ENCODE results near the gene LRP3.
"Not testable (repeated sequence)": the region's sequence is repeated elsewhere in the genome, so short reads cannot be mapped to it uniquely, and the experiment has no call there.

LRP3 gene, protein sequence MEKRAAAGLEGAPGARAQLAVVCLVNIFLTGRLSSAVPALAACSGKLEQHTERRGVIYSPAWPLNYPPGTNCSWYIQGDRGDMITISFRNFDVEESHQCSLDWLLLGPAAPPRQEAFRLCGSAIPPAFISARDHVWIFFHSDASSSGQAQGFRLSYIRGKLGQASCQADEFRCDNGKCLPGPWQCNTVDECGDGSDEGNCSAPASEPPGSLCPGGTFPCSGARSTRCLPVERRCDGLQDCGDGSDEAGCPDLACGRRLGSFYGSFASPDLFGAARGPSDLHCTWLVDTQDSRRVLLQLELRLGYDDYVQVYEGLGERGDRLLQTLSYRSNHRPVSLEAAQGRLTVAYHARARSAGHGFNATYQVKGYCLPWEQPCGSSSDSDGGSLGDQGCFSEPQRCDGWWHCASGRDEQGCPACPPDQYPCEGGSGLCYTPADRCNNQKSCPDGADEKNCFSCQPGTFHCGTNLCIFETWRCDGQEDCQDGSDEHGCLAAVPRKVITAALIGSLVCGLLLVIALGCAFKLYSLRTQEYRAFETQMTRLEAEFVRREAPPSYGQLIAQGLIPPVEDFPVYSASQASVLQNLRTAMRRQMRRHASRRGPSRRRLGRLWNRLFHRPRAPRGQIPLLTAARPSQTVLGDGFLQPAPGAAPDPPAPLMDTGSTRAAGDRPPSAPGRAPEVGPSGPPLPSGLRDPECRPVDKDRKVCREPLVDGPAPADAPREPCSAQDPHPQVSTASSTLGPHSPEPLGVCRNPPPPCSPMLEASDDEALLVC

DNA sequence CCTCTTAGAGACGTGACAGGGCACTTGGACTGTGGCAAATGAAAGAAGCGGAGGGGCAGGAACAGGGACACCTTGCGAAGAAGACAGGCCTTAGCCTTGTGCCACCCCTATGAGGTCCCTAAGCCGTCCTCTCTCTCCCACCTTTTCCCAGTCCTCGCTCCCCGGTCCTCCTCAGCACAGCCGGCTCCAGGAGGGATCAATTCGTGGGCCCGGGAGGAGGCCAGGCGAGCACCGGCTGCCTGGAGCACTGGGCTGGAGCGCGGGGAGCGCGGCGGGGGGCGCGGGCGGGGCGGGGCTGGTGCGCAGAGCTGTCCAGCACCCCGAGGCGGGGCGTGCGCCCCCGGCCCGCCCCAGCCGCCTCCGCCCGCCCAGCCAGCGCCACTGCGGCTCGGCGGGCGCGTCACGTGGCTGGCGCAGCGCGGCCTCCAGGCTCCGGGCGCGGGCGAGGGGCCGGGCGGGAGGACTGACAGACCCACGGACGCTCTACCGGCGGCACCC is at the start of gene LRP3:
TSS of gene LRP3 (plus strand) at position 466 of the 498 bp plus-strand sequence. CDS start 456 bp downstream, outside the sequence.
- DNase-seq = no peak

DNA sequence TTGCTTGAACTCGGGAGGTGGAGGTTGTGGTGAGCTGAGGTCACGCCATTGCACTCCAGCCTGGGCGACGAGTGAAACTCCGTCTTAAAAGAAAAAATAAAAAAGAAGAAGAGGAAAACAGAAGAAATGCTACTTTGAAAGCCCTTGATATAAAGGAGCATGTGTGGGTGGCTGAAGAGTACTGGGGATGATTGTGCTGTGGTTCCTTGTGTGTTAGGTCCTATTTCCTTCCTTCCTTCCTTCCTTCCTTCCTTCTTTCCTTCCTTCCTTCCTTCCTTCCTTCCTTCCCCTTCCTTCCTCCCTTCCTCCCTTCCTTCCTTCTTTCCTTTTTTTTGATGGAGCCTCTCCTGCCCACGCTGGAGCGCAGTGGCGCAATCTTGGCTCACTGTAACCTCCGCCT is 47.9 kb upstream of the LRP3 start:
- no peak for DNase-seq

DNA sequence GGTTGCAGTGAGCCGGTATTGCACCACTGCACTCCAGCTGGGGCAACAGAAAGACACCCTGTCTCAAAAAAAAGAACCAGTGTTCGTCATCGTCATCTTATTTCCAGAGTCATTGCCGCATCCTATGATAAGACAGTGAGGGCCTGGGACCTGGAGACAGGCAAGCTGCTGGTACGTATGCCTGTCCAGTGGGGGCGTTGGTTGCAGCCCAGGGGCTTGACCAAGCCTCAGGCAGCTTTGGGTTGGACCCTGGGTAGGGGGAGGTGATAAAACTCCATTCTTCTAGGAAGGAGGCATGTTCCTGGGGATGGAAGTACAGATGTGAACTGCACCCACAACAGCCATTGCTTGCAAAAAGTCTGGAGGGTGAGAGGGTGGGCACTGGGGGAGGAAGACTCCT is 46.6 kb upstream of the LRP3 start:
- no peak for DNase-seq

DNA sequence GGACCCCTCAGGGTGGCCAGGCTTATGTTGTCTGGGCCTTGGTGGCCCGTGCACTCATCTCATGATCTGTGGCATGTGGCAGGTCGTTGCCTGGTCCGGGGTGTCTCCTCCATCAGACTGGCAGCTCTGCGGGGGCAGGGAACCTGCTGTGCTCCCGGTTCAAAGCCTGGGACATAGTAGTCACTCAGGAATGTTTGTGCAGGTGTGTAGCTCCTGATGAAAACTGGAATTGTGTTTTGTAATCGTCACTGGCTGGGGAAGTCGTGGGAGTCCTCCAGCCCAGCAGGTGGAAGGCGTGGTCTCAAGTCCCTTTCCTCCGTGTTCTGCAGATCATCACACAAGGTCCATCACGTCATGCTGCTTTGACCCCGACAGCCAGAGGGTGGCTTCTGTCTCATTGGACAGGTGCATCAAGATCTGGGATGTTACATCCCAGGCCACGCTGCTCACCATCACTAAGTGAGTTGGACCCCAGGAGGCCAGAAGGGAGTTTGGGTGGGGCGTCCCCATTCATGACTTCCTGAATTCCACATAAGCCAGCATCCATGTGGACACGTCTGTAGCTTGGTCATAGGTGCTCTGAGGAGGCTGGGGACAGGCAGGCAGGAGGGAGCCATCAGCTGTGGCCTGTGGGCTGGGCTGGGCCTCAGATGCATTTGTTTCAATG is 43.1 kb upstream of the LRP3 start:
- DNase-seq = no peak

DNA sequence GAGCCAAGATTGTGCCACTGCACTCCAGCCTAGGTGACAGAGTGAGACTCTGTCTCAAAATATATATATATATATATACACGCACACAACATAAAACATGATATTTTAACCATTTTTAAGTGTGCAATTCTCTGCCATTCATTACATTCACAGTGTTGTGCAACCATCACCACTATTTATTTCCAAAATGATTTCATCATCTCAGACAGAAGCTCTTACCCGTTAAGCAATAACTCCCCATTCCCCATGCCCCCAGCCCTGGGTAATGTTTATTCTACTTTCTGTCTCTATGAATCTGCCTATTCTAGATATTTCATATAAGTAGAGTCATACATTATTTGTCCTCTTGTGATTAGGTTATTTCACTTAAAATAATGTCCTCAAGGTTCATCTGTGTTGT is 42.0 kb upstream of the LRP3 start:
- no peak for DNase-seq

DNA sequence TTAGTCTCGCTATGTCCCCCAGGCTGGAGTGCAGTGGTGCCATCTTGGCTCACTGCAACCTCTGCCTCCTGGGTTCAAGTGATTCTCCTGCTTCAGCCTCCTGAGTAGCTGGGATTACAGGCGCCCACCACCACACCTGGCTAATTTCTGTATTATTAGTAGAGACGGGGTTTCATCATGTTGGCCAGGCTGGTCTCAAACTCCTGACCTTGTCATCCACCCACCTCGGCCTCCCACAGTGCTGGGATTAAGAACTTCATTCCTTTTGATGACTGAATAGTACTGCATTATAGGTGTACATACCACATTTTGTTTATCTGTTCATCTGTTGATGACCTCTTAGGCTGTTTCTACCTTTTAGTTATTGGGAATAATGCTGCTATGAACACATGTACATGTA is 41.5 kb upstream of the LRP3 start:
- DNase-seq = not testable (repeated sequence)

DNA sequence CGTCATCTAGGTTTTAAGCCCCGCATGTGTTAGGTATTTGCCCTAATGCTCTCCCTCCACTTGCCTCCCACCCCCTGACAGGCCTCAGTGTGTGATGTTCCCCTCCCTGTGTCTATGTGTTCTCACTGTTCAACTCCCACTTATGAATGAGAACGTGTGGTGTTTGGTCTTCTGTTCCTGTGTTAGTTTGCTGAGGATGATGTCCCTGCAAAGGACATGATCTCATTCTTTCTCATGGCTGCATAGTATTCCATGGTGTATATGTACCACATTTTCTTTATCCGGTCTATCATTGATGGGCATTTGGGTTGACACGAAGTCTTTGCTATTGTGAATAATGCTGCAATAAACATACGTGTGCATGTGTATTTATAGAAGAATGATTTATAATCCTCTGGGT is 39.8 kb upstream of the LRP3 start:
- DNase-seq = not testable (repeated sequence)

DNA sequence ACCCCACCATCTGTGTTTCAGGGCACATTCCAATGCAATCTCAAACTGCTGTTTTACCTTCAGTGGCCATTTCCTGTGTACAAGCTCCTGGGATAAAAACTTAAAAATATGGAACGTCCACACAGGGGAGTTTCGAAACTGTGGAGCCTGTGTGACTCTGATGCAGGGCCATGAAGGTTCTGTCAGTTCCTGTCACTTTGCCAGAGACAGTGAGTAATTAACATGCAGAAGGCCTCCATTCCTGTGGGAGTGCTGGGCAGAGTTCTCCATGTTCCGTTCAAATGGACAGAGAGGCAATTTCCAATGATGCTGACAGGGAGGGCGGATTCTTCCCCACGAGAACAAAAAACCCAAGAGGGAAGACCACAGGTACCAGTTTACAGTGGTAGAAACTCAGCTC is 37.8 kb upstream of the LRP3 start:
- DNase-seq = no peak

DNA sequence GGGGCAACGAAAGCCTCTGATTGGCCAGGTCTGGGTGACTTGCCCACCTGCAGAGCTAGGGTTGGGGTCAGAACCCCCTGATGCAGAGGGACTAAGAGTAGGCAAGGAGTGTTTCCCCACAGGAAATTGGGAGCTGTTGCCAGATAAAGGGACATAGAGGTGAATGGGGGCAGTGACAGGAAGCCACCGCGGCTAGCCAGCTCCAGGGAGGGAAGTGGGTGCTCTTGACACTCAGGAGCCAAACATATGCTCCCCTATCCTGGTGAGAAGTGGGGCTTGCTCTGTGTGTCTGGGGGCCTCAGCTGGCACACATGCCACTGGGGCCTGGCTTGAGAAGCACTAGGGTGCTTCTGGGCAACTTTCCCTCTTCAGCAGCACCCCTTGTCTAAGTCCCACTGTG is 36.2 kb upstream of the LRP3 start:
- DNase-seq = no peak

DNA sequence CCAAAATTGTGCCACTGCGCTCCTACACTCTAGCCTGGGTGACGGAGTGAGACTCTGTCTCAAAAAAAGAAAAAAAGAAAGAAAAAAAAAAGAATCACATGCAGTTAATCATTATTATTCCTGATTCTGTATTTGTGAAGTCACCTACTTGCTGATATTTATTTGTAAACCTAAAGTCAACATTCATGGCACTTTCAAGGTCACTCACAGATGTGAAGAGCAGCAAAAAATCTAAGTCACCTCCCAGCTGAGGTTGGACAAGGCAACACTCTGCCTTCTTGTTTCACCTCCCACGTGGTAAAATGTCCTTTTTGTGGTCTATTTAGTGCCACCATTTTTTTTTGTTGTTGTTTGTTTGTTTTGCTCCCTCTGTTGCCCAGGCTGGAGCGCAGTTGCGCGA is 35.8 kb upstream of the LRP3 start:
- no peak for DNase-seq

DNA sequence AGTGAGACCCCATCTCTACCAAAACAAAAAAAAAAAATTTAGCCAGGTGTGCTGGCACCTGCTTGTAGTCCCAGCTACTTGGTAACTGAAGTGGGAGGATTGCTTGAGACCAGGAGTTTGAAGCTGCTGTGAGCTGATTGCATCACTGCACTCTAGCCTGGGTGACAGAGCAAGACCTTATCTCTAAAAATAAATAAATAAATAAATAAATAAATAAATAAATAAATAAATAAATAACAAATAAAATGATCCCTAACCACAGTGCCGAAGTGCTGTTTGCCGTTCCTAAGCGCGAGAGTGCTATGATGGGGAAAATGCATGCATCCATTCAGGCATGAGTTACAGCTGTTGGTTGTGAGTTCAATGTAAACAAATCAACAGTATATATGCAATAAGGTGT is 35.0 kb upstream of the LRP3 start:
- no peak for DNase-seq

DNA sequence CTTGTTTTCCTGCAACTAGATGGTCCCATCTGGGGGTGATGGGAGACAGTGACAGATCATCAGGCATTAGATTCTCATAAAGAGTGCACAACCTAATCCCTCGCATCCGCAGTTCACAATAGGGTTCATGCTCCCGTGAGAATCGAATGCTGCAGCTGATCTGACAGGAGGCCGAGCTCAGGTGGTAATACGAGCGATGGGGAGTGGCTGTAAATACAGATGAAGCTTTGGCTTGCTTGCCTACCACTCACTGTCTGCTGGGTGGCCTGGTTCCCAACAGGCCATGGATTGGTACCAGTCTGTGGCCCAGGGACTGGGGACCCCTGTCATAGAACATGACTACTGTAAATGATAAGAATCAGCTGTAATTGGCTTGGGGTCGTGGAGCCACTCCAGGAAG is 34.2 kb upstream of the LRP3 start:
- DNase-seq = no peak

DNA sequence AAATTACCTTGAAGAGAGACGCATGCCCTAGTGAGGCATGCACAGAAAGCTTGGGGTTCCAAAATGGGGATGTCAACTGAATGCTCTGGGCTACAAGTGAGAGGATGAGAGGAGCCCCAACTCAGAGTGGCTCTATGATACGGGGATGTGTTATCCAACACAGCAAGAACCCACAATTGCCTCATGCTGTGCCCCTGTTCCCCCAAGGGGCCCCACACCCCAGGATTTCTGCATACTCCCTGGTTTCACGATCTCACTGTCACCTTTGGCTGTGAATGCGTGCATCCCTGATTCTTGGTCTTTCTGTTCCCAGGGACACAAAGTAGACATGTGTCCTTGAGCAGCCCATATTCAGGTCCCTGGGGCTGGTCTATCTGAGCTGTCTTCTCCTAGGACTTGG is 32.9 kb upstream of the LRP3 start:
- no peak for DNase-seq

DNA sequence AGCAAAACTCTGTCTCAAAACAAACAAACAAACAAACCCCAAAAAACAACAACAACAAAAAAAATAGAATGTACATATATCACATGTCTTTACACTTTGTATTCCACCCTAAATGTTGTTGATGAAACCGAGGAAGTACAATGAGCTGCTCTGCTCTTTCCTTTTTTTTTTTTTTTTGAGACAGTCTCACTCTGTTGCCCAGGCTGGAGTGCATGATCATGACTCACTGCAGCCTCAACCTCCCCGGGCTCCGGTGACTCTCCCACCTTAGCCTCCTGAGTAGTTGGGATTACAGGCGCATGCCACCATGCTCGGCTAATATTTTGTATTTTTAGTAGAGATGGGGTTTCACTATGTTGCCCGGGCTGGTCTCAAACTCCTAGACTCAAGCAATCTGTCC is 30.6 kb upstream of the LRP3 start:
- DNase-seq = no peak

DNA sequence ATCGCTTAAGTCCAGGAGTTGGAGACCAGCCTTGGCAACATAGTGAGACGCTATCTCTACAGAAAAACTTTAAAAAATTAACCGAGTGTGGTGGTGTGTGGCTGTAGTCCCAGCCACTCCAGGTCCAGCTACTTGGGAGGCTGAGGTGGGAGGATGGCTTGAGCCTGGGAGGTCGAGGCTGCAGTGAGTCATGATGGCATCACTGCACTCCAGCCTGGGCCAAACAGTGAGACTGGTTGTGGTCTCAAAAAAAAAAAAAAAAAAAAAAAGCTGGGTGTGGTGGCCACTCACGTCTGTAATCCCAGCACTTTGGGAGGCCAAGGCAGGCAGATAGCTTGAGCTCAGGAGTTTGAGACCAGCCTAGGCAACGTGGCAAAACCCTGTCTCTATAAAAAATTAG is 28.1 kb upstream of the LRP3 start:
- not testable (repeated sequence) for DNase-seq

DNA sequence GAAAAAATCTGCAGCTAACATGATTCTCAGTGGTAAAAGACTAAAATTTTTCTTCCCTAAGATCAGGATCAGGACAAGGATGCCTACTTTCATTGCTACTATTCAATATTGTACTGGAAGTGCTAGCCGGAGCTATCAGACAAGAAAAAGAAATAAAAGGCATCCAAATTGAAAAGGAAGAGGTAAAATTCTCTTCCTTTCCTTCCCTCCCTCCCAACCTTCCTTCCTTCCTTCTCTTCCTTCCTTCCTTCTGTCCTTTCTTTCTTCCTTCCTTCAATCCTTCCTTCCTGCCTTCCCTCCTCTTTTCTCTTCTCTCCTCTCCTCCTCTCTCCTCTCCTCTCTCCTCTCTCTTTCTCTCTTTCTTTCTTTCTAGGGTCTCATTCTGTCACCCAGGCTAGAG is 26.7 kb upstream of the LRP3 start:
- no peak for DNase-seq

DNA sequence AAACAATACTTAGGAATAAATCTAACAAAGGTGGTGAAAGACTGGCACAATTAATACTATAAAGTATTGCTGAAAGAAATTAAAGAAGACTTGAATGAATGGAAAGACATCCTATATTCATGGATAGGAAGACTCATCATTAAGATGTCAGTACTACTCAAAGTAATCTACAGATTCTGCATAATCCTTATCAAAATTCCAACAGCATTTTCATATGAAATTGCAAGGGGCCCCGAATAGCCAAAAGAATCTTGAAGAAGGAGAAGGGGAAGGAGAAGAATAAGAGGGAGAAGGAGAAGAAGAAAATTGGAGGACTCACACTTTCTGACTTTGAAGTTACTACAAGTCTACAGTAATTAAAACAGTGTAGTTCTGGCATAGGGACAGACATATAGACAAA is 25.6 kb upstream of the LRP3 start:
- no peak for DNase-seq

DNA sequence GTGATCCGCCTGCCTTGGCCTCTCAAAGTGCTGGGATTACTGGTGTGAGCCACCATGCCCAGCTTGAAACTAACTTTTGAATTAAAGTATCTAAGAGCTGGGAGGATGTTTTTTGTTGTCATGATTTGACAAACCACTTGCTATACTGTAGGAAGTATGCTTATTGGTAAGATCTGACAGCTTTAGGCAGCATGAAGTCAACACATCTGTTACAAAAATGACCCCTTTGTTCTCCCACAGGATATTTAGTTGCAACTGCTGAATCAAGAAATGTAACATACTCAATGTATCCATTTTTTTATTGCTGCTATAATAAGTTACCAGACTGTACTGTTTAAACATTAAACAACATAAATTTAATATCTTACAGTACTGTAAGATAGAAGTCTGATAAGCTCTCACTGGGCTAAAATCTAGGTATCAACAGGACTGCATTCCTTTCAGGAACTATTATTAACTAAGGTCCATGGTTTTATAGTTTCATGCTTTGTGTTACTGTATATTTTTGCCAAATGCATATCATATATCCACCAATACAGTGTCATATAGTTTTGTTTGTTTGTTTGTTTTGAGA is 22.8 kb upstream of the LRP3 start:
- no peak for DNase-seq

DNA sequence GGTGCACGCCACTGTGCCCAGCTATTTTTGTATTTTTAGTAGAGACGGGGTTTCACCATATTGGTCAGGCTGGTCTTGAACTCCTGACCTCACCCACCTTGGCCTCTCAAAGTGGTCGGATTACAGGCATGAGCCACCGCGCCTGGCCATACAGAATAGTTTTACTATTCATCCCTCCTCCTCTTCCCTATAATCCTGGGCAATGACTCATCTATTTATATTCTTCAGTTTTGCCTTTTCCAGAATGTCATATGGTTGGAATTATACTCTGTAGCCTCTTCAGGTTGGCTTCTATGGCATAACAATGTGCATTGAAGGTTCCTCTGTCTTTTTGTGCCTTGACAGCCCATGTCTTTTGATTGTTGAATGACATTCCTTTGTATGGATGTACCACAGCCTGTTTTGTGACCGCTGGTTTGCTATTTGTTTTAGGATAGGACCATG is 22.2 kb upstream of the LRP3 start:
- no peak for DNase-seq

DNA sequence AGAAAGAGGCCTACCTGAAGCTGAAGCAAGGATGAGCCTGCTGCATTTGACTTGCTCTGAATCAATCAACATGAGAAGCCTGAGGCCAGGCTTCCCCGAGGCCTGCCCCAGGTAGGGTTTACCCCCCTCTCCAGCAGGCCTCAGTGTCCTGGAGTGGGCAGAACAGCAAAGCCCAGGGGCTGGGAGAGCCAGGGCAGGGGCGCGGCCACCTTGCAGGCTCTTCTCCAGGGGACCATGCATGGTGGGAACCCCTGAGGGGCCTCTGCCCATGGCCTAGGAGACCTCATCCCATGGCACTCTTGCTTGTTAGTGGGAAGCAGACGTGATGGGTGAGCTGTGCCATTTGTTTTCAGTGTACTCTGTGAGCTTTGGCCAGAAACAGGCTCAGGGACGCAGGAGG is 19.9 kb upstream of the LRP3 start:
- no peak for DNase-seq

DNA sequence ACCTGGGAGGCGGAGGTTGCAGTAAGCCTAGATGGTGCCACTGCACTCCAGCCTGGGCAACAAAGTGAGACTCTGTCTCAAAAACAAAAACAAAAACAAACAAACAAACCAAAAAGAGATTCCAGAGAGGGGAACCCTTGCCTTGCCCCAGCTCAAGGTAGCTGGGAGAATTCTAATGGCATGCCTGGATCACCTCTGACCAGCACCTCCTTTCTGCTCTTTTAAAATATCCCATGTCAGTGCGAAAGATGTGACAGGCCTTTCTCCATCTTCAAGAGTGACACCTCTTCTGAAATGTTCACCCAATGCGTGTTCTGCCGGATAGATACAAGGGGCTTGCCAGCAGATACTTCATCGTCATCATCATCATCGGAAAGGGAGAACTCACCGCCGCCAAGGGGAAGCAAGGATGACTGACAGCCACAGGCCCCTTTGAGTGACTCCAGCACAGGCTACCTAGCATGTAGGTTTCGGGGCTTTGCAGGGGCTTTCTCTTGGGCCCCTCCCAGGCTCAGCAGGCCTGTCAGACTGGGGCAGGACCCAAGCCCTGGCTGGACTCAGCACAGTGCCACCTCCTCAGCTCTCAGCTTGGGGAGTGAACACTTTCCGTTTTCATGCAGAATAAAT is 18.9 kb upstream of the LRP3 start:
- DNase-seq = no peak

DNA sequence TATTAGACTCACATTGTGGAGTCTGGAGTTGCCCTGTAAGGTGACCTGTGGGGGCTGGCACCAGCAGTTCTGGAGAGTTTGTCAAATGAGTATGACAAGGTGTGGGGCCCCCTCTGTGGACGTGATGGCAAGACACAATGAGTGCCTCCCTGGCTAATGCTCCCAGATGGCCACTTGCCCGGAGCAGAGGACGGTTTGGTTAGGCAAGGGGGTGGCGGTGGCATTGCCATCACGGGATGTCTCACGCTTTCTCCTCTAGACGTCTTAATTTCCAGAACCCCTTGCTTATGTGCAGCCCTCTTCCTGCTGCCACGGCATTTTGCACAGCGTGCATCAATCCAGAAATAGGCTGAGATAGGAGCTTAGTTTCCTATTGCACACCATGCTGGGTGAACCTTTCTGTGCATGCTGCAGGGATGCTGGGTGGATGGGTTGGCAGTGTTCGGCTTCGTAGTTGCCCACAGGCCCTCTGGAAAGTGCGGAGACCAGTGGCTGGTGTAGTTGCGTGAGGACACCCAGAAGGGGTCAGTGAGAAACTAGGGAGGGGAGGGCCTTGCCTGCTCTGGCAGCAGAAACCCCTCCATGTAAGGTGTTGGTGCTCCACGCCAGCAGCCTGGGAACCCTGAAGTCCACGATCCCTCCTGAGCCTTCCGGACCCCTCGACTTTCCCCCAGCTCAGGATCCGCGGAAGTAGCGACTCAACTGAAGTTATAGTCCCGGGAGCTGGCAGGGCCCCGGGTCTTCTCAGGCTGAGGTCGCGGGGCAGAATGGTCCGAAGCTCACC is 18.1 kb upstream of the LRP3 start:
- no peak for DNase-seq
